Vagina (tissue), 2 donors: ENCODE measurements around the gene NFIX.

Experiments
- CTCF ChIP-seq, 3 experiments: fragments of 450-650 bp in 2 of 3; fragments of 200-600 bp in 1 of 3; sonication (generic) in 1 of 3; IDR thresholded peaks; one replicate each; pipeline ENCODE4 v1.5.1; 2017 to 2019; ENCODE audit warnings: antibody characterized with exemption in 3 of 3, mild to moderate bottlenecking in 2 of 3, moderate library complexity in 2 of 3
- POLR2A ChIP-seq, 2 donors: fragments of 450-650 bp; IDR thresholded peaks; one replicate each; pipeline ENCODE4 v1.6.1; 2017; ENCODE audit warnings: antibody characterized with exemption in 2 of 2, mild to moderate bottlenecking in 2 of 2, moderate library complexity in 2 of 2
- POLR2AphosphoS5 ChIP-seq, 2 donors: sonication (generic); formaldehyde crosslinking; IDR thresholded peaks; one replicate each; pipeline ENCODE4 v1.9.0; 2017; ENCODE audit warnings: antibody characterized with exemption in 2 of 2, mild to moderate bottlenecking in 2 of 2, low read depth in 1 of 2; ENCODE audit not compliant: insufficient read depth in 1 of 2

GRCh38 chr19:13104848-13105711 lies 109.8 kb downstream of the NFIX start:
- TF ChIP-seq CTCF (IDR thresholded peaks at IDR 0.05) = no peak
- TF ChIP-seq POLR2AphosphoS5 (IDR thresholded peaks at IDR 0.05; ENCODE audit: insufficient read depth in 1 of 2, low read depth in 1 of 2) = no peak
- TF ChIP-seq POLR2A (IDR thresholded peaks at IDR 0.05) = no peak
